Endothelial cell (in vitro differentiated cells): ENCODE measurements around the gene THBS1. TPM values are rescaled to one million over a fixed set of nuclear protein-coding genes. Genes with fewer than 3 reads are reported as not detected.

ENCODE experiments used
- DNase-seq: peaks from one replicate; pipeline ENCODE4 v3.0.0; 2021; ENCODE audit warnings: low spot score
- H3K27ac Mint-ChIP-seq: one replicate; pipeline ENCODE4 v1.8.0; 2021; ENCODE audit warnings: mixed read lengths, inconsistent platforms; ENCODE audit not compliant: unreplicated experiment
- H3K27me3 Mint-ChIP-seq: one replicate; pipeline ENCODE4 v1.8.0; 2021; ENCODE audit warnings: mild to moderate bottlenecking, moderate library complexity, mixed read lengths, inconsistent platforms; ENCODE audit not compliant: unreplicated experiment
- H3K36me3 Mint-ChIP-seq: one replicate; pipeline ENCODE4 v1.8.0; 2021; ENCODE audit warnings: mild to moderate bottlenecking, low read depth, mixed read lengths, inconsistent platforms; ENCODE audit not compliant: unreplicated experiment
- H3K4me1 Mint-ChIP-seq: one replicate; pipeline ENCODE4 v1.8.0; 2021; ENCODE audit warnings: mild to moderate bottlenecking, mixed read lengths, inconsistent platforms; ENCODE audit not compliant: unreplicated experiment
- H3K4me3 Mint-ChIP-seq: one replicate; pipeline ENCODE4 v1.8.0; 2021; ENCODE audit warnings: mild to moderate bottlenecking, mixed read lengths, inconsistent platforms; ENCODE audit not compliant: unreplicated experiment
- H3K9me3 Mint-ChIP-seq: one replicate; pipeline ENCODE4 v1.8.0; 2021; ENCODE audit warnings: mixed read lengths, inconsistent platforms; ENCODE audit not compliant: unreplicated experiment
- total RNA-seq: library from RNA; stranded (reverse); fragmentation: NEBNext Ultra II Directional; extraction: Animal tissue kit (Norgen Biotek cat#: 25700); gene quantifications from one replicate; pipeline ENCODE4 v1.2.1, GENCODE V29; 2021; ENCODE audit not compliant: unreplicated experiment
- TF ChIP-seq, protein P1 (sequence below): fragments of 200-600 bp; sonication (generic); IDR thresholded peaks from one replicate; pipeline ENCODE4 v1.5.0; 2021; ENCODE audit warnings: antibody characterized with exemption; ENCODE audit not compliant: unreplicated experiment

THBS1 gene
- total RNA-seq, 1 donor from 2014 or later: 8.2 TPM

DNA sequence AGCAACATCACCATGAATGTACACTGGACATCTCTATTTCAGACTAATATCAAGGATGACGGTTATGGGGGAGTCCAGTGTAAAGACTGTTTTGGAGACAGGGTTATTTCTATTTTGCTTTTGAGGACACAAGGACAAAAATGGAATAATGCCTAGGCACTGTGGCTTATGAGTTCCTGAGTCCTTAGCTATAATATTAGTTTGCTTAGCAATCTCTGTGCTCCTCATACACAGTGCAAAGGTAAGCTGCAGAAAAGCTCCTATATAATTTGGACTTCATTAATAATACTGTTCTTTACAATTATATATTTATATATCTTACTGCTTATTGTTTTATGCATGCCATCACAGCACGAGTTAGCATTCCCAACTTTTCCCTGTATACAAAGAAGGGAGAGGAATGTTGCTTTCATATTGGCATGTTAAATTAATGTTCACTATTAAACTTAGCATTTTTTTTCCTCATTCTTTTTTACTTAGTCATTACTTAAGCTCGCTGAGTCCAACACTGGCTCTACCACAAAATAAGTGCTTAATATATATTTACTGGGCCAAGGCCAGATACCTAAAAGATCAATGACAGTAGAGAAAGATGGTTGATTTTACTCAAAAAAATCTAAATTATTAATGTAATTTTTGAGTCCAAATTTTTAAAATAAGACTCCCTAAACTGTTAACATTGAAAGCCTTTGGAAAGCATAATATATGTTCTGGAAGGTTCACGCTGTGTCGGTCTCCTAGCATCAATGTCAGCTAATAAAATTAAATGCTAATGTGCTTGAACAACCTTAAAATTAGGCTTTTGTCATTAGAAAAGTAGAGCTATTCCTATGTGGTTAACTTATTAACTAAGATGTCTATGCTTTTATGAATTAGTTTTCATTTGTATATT lies 13.8 kb downstream of the THBS1 start:
- no peaks in the 10 kb centered on the region for H3K4me1 Mint-ChIP-seq
- DNase-seq: no peak

GRCh38 chr15:39595338-39596221 lies 14.7 kb downstream of the THBS1 start:
- H3K4me3 Mint-ChIP-seq: no peak overlapping the region
- H3K36me3 Mint-ChIP-seq: no peaks in the 10 kb centered on the region
- no peak overlapping the region for H3K27ac Mint-ChIP-seq
- TF ChIP-seq, protein P1, sequence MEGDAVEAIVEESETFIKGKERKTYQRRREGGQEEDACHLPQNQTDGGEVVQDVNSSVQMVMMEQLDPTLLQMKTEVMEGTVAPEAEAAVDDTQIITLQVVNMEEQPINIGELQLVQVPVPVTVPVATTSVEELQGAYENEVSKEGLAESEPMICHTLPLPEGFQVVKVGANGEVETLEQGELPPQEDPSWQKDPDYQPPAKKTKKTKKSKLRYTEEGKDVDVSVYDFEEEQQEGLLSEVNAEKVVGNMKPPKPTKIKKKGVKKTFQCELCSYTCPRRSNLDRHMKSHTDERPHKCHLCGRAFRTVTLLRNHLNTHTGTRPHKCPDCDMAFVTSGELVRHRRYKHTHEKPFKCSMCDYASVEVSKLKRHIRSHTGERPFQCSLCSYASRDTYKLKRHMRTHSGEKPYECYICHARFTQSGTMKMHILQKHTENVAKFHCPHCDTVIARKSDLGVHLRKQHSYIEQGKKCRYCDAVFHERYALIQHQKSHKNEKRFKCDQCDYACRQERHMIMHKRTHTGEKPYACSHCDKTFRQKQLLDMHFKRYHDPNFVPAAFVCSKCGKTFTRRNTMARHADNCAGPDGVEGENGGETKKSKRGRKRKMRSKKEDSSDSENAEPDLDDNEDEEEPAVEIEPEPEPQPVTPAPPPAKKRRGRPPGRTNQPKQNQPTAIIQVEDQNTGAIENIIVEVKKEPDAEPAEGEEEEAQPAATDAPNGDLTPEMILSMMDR: no peak
- no peak for DNase-seq
- no peaks in the 10 kb centered on the region for H3K9me3 Mint-ChIP-seq
- H3K4me1 Mint-ChIP-seq: no peaks in the 10 kb centered on the region
- H3K27me3 Mint-ChIP-seq: no peaks in the 10 kb centered on the region

More for the DNA sequence above, 13.8 kb downstream of the THBS1 start:
- TF ChIP-seq, protein P1: no peak
- H3K9me3 Mint-ChIP-seq: no peaks in the 10 kb centered on the region
- H3K4me3 Mint-ChIP-seq: no peak overlapping the region
- H3K36me3 Mint-ChIP-seq: no peaks in the 10 kb centered on the region
- no peak overlapping the region for H3K27ac Mint-ChIP-seq
- H3K27me3 Mint-ChIP-seq: no peaks in the 10 kb centered on the region

- DNase-seq: no peak
- Mint-ChIP-seq H3K4me3 (no peak overlapping the region), H3K36me3 (no peaks in the 10 kb centered on the region), H3K27me3 (no peaks in the 10 kb centered on the region), H3K27ac (no peak overlapping the region), H3K9me3 (no peaks in the 10 kb centered on the region), H3K4me1 (no peaks in the 10 kb centered on the region)
- TF ChIP-seq, protein P1: no peak
Observed at GRCh38 chr15:39596358-39597051, 15.6 kb downstream of the THBS1 start.

DNA sequence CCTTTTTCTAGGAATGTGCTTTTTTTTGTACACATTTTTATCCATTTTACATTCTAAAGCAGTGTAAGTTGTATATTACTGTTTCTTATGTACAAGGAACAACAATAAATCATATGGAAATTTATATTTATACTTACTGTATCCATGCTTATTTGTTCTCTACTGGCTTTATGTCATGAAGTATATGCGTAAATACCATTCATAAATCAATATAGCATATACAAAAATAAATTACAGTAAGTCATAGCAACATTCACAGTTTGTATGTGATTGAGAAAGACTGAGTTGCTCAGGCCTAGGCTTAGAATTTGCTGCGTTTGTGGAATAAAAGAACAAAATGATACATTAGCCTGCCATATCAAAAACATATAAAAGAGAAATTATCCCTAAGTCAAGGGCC lies 16.5 kb downstream of the THBS1 start:
- no peak overlapping the region for H3K4me3 Mint-ChIP-seq

More for the DNA sequence above, 16.5 kb downstream of the THBS1 start:
- DNase-seq: no peak
- Mint-ChIP-seq H3K27me3 (no peaks in the 10 kb centered on the region), H3K9me3 (no peaks in the 10 kb centered on the region), H3K4me1 (no peaks in the 10 kb centered on the region), H3K27ac (no peak overlapping the region), H3K36me3 (no peaks in the 10 kb centered on the region)
- TF ChIP-seq, protein P1: no peak
